Measurements from ENCODE around the gene CTNNAL1.
"Not testable (repeated sequence)": the region's sequence is repeated elsewhere in the genome, so short reads cannot be mapped to it uniquely, and the experiment has no call there.

The CTNNAL1 gene, protein sequence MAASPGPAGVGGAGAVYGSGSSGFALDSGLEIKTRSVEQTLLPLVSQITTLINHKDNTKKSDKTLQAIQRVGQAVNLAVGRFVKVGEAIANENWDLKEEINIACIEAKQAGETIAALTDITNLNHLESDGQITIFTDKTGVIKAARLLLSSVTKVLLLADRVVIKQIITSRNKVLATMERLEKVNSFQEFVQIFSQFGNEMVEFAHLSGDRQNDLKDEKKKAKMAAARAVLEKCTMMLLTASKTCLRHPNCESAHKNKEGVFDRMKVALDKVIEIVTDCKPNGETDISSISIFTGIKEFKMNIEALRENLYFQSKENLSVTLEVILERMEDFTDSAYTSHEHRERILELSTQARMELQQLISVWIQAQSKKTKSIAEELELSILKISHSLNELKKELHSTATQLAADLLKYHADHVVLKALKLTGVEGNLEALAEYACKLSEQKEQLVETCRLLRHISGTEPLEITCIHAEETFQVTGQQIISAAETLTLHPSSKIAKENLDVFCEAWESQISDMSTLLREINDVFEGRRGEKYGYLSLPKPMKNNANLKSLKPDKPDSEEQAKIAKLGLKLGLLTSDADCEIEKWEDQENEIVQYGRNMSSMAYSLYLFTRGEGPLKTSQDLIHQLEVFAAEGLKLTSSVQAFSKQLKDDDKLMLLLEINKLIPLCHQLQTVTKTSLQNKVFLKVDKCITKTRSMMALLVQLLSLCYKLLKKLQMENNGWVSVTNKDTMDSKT

DNA sequence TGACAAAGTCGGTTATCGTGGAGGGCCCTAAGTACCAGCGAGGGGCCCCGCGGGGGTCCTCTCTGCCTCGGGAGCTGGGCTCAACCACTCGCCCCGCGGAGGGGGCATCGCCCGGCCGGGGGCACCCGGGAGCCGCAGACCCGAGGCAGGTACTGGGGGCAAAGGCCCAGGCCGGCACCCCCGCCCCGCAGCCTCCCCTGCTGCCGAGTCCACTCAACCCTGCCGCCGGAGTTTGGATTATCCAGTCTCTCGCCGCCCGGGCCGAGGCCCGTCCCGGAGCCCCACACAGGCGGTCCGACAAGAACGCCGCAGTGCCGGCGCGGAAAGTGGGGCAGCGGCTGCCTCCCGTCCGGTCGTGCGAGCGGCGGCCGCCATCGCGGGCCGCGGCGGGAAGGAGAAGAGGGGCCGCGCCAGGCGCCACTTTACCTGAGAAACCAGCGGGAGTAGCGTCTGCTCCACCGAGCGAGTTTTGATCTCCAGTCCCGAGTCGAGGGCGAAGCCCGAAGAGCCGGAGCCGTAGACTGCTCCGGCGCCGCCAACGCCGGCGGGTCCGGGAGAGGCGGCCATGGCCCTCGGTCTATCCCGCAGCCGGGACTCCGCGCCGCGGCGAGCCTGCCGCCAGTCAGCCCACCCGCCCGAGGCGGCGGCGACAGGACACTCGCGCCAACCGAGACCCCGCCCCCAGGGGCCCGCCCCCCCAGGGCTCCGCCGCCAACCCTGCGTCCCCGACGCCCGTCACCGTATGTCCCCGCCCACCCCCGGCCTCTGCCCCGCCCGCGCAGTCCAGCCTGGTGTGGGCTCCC lies at the start of gene CTNNAL1:
TSS of gene CTNNAL1 (minus strand) at position 624 of the 803 bp plus-strand sequence. CDS start at position 567, 57 bp downstream.
- DNase-seq = peak; percentile 90

DNA sequence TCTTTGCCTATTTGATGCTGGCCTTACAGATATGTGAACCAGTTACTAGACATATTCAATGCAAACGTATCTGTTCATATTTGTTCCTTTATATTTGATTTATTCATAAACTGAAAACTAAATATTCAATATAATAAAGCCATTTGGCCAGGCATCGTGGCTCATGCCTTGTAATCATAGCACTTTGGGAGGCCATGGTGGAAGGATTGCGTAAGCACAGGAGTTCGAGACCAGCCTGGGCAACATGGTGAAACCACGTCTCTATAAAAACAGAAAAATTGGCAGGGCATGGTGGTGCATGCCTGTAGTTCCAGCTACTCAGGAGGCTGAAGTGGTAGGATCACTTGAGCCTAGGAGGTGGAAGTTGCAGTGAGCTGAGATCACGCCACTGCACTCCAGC lies 49.2 kb upstream of the CTNNAL1 start:
- no peak for DNase-seq

DNA sequence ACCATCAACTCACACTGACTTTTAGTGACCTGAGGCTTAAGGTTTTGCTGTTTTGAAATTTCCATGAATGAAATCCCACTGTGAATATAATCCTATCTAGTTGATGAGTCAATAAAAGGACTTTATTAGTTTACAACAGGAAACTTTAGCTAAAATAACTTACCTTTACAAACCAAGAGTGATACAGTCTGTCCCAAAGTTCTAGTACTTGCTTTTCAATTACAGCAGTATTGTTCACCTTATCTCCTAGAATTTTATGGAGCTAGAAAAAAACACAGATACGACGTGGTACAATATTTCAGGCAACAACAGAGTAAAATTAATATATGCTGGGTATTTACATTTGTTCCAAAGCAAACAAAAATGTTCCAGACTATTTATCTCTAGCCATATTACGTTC lies 46.9 kb upstream of the CTNNAL1 start:
- no peak for DNase-seq

DNA sequence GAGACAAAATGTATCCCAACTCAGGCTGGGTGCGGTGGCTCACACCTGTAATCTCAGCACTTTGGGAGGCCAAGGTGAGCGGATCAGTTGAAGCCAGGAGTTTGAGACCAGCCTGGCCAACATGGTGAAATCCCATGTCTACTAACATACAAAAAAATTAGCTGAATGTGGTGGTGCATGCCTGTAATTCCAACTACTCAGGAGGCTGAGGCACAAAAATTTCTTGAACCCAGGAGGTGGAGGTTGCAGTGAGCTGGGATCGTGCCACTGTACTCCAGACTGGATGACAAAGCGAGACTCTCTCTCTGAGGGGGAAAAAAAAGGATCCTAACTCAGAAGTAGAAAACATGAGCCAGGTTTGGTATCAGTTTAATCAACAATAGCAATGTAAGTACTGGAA lies 39.8 kb upstream of the CTNNAL1 start:
- not testable (repeated sequence) for DNase-seq

DNA sequence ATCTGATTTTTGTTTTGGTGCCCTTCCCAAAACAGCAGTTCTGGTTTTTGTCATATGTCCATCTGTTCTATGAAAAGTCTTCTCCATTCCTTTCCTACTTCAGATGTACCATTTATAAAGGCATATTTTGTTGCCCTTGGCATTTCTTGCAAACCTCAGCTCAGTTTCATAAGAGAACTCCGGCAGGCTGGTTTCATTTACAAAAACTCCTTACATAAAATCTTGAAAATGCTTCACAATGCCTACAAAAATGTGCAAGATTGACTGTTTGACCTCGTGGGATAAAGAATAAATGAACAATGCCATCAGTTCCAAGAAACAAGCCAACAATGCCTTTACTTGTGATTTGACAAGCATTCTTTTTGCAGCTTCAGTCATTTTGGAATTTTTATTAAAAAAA lies 39.1 kb upstream of the CTNNAL1 start:
- DNase-seq = no peak

DNA sequence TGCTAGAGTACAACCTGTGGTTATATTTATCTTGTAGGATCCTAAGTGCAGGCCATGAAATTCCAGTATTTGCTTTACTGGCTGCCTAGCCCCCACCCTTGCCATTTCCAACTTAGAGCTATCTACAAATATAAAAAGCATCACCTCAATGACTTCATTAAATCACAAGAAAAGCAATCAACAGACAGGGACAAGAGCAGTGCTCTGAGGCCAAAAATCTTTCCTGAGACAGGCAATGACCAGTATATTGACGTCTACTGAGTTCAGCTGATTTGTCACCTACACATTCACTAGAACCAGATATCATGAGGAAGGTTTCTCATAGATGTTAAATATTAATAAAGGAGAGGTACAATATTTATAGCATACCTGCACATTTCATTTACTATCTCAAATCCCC lies 38.4 kb upstream of the CTNNAL1 start:
- no peak for DNase-seq

DNA sequence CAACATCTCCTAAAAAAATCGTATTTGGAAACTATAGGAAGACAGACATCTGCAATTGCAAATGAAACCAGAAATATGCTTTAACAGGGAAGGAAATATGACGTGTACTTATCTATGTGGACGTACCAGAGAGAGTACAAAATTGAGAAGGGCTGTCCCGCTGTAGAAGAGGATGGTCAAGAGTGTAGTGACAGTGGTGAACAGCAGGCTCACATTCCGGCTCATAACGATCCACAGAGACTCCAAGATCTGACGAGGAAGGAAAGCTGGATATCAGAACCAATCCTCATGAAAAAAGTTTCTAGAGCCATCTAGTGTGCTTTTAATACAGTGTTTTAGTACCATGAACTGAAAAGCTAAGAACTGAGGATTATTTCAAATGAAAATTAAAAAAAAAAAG lies 37.1 kb upstream of the CTNNAL1 start:
- DNase-seq = no peak

DNA sequence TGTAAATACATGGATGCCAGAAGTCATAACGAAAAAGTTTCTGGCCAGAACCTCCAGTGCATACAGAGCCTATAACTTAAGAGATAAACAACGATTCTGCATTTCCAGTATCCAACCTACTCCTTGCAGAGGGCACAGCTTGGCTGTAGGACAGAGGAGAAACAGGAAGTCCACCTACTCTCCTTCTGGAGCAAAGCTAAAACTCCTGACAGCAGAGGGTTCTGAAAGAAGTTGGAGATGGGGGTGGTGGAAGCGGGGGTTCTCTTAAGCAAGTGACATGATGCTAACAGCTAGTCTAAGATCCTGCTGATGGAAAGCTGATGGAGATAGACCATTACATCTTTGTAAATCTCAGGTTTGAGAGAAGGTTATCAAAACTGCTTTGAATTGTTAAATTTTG lies 35.5 kb upstream of the CTNNAL1 start:
- no peak for DNase-seq

DNA sequence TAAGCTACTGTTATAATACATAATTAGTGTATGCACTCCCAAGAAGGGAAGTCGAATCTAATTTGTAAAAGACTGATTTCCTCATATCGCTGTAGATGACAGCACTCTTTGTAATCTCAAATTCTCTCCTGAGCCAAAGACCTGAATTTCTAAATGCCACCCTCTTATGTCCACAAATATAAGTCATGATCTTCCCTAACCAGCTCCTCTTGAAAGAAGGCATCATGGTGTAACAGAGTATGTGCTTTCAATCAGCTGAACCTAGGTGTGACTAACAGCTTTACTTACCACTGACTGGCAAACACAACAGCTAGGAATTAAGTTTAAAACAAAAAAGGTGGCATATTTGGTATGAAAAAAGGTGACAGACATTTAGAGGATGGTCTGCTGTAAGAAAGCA lies 34.0 kb upstream of the CTNNAL1 start:
- no peak for DNase-seq

DNA sequence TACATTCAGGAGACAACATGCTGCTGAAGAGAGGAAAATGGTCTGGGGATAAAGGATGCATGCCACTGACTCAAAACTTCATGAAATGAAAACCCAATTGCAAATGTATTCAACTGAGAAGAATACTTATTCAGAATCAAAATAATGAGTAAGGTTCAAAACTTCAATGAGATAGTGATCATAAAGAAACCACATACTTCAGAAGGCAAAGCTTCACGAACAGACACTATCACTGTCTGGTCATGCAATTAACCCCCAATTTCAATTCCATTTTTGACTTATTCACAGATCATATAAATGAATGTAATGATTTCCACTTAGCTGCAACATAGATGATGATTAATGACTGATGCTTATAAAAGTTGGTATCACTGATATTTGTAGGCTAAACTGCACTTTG lies 33.0 kb upstream of the CTNNAL1 start:
- DNase-seq = no peak

DNA sequence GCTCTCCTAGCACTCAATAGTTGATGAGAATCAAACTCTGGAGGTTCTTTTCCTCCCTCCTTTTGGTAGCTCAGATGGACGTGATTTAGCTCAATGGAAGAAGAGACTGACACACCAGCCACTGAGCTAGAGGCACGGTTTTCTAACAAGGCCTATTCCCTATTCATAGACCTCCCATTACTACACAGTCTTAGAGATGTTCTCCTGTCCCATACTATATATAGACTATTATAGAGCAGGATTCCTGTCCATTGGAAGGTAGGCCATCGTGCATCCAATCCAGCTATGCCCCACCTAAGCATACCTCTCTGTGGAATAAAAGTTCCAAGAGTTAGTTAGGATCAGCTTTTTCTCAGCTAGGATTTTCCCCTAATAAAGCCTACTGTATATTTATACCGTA lies 30.3 kb upstream of the CTNNAL1 start:
- DNase-seq = no peak

DNA sequence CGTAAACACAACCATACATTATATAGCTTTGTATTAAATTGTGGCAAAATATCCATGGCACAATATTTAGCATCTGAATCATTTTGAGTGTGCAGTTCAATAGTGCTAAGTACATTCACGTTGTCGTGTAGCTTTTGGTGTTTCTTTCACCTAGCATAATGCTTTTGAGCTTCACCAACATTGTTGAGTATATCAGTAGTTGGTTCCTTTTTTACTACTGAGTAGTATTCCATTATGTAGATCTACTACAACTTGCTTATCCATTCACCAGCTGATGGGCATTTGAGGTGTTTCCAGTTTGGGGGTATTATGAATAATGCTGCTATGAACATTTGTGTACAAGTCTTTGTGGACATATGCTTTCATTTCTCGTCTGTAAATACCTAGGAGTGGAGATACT lies 27.3 kb upstream of the CTNNAL1 start:
- DNase-seq = no peak

DNA sequence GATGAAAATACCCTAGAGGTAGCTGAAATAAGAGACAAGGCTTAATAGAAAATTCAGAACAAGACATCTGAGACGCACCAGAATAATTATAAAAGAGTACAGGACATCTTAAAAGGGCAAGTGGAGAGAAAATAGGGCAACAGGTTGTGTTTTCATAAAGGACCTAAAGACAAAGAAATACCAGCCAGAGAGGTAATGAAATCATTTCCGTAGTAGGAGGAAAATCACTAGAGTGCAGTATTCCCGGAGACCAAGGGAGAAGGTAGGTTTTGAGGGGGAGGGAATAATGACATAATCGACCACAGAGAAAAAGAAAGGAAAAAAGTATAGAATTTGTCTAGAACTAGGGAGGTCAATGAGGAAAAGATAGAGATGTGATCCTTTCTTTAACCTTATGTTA lies 26.2 kb upstream of the CTNNAL1 start:
- no peak for DNase-seq

DNA sequence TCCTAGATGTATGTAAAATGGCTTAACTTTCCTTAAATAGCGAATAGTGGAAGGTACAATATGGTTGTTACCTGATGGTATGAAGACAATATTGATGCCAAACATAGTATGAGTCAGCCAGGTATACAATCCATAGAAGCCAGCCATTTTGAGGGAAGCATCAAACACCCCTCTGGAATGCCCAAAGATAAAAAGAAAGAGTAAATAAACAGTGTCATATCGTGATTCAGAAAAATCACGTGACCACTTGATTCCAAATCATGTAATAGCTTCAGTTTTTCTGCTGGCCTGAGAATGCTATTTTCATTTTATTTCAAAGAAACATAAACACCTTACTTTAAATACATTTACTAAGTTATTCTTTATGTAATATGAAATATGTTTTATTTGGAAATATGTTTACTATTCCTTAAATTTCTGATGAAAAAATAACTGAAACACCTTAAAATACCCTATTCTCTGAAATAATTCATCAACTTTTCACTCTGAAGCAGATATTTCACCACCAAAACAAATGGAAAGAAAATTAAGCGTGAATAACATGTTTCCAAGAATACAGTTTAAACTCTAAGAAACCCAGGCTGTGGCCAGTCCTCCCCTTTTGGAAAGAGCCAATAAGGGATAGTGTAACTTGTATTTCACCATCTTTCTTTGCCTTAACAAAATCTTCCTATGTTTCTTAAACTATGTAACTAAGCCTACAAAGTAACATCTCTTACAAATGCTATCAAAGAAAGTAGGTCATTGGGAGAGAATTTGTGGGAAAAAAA lies 24.8 kb upstream of the CTNNAL1 start:
- DNase-seq = no peak

DNA sequence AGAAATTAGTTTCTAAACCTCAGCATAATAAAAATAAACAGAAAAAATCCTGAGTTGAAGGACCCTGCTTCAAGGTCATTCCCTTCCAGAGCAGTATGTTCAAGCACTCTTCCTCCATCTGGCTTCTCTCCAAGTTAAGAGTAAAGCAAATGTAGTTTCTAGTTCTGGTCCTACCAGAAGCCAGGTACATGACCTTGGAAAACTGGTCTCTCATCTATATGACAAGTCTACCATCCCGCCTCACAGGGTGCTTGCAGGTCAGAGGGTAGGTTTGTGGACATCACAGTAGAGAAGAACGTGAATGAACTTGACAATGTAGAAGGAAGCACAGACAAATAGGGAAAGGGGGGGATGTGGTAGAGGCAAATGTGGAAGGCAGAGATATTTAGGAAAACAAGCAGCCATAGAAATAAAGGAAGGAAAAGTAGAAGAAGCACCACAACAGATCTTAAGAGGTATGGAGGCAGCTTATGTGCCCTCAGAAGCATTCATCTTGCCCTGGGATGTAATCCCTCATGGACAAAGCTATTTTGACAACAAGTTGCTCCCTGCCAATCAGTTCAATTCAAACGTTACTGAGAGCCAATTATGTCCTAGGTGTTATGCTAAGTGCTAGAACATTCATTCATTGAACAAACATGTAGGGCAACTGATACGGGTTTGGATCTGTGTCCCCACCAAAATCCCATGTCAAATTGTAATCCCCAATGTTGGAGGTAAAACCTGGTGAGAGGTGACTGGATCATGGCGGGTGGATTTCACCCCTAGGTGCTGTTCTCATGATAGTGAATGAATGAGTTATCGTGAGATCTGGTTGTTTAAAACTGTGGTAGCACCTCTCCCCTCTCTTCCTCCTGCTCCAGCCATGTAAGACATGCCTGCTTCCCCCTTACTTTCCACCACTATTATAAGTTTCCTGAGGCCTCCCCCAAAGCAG lies 23.7 kb upstream of the CTNNAL1 start:
- no peak for DNase-seq

DNA sequence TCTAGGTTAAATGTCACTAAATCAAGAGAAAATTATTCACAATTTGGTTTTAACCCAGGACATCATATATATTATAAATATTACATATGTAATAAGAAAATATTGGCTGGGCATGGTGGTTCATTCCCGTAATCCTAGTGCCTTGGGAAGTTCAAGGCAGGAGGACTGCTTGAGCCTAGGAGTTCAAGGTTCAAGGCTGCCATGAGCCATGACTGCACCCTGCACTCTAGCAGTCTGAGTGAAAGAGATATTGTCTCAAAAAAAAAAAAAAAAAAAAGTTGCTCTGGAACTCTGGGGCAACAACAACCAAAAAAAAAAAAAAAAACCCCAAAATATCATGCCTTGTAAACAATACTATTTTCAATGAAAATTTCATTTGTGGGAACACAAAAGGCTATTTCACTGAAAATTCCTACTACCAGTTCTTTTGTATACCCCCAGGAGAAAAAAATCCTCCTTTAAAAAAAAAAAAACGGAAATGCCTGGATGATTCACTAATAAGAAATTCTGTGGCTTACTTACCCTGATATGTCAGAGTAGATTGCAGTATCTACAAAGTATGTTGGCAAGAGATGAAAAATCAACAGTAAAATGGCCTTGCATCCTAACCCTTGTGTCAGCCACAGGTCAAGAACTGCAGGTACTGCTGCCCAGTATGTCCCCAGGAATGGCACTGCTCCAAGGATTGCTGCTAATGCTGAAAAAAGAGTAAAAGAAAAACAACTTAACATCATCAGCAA lies 22.6 kb upstream of the CTNNAL1 start:
- no peak for DNase-seq

DNA sequence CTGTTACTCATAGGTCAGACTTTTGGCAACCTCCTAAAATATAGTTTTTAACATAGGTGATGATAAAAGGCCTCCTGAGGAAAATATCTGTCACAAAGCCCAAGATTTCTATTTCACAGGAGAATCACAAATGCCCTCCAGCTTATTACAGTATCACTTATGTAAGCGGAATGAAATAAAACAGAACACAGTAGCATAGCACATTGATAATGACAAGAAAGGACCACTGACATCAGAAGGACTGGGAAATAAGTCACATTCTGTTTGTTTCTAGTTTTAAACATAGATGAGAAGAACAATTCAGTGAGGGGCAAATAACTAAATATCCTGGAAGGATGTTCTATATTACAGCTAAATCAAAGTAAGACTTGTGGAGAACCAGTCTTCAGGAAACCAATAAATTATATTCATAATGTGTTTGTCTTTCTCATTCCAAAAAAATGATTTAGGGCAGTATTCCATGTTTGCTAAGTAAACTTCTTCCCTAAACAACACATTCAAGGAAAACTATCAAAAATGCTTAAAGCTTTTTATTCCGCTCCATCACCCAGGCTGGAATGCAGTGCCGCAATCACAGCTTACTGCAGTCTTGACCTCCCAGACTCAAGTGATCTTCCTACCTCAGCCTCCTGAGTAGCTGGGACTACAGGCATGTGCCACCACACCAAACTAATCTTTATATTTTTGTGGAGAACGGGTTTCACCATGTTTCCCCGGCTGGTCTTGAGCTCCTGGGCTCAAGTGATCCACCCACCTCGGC lies 20.8 kb upstream of the CTNNAL1 start:
- no peak for DNase-seq

DNA sequence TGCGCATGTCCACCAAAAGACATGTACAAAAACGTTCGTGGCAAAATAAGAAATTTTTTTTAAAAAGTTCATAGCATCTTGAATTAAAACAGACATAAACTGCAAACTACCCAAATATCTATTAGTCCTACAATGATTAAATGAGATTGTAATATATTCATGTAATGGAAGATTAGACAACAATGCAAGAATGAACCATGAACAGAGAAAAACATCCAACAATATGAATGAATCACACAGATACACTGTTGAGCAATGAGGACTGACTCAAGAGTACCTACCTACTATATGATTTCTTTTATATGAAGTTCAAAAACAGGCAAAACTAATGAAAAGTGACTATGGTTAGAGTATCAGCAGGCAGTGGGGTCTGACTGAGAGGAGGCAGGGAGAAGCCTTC lies 17.9 kb upstream of the CTNNAL1 start:
- DNase-seq = no peak

DNA sequence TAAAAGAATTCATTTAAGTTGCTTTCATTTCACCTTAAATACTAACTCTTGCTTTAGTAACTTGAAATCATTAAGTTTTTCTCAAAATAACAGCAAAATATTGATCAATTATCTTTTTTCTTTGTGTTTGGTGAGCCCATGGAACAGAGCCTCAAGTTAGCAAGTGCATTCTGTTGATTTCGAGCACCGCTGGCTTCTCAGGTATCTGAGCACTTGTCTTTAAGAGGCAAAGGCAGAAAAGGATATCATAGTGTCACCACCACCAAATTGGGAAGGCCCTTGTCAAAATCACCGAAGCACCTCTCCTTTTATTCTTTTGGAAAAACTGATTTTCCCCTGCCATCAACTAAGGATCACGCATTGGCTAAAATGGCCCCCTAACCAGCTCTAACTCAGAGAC lies 17.1 kb upstream of the CTNNAL1 start:
- no peak for DNase-seq

DNA sequence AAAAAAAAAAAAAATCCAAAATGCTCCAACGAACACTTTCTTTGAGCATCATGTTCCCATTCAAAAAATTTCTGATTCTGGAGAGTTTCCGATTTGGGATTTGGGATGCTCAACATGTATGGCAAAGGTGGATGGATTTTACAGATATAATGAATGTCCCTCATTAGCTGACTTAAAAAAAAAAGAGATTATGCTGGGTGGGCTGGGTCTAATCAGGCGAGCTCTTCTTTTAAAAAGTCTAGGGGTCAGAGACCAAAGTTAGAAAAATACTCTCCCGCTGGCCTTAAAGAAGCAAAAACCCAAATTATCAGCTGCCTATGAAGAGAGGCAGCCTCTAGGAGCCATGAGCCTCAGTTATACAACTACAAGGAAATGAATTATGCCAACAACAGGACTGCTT lies 15.2 kb upstream of the CTNNAL1 start:
- DNase-seq = no peak

Measured in activated CD8-positive, alpha-beta memory T cell treated with anti-CD3 and anti-CD28 coated beads, Interleukin-2, amount 50 U/mL, for 48 hours (primary cell).